HG02642 (cell line): ENCODE data around the gene PHETA1.
"Not testable (repeated sequence)": the region's sequence is repeated elsewhere in the genome, so short reads cannot be mapped to it uniquely, and the experiment has no call there.

Experiments used
- ATAC-seq: cut with Tn5 transposase; IDR thresholded peaks from one replicate; pipeline ENCODE4 v1.9.1; 2021; ENCODE audit warnings: mild to moderate bottlenecking; ENCODE audit not compliant: unreplicated experiment, poor library complexity

Gene PHETA1

DNA sequence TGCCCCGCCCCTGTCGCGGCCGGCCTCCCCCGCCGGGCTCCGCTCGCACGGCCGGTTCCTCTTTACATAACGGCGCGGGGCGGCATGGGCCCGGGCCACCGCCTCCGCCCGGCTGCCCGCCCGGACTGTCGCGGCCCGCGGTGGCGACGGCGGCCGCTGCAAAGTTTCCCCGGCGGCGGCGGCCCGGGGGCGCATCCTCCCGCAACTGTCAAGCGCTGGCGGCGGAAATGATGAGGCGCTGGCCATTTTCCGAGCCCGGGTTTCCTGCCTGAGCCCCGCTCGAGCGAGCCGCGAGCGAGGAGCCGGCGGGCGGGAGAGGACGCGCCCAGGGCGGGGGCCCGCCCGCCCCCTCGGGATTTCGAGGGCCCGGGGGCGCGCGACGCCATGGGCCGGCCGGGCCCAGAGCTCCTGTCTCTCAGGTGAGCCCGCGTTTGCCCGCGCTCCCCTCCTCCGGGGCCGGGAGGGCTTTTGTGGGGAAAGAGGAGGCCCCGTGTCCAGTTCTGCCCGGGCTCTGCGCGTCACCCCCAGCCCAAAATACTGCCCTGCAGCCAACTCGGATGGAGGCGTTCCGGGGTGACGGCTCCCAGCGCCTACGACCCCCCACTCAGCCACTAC lies 37.1 kb upstream of the PHETA1 start, which contains the start of gene SH2B3:
TSS of gene SH2B3 (plus strand) at position 65 of the 615 bp plus-strand sequence. CDS start 12,223 bp downstream, outside the sequence.
- ATAC-seq, result peak; percentile 12

DNA sequence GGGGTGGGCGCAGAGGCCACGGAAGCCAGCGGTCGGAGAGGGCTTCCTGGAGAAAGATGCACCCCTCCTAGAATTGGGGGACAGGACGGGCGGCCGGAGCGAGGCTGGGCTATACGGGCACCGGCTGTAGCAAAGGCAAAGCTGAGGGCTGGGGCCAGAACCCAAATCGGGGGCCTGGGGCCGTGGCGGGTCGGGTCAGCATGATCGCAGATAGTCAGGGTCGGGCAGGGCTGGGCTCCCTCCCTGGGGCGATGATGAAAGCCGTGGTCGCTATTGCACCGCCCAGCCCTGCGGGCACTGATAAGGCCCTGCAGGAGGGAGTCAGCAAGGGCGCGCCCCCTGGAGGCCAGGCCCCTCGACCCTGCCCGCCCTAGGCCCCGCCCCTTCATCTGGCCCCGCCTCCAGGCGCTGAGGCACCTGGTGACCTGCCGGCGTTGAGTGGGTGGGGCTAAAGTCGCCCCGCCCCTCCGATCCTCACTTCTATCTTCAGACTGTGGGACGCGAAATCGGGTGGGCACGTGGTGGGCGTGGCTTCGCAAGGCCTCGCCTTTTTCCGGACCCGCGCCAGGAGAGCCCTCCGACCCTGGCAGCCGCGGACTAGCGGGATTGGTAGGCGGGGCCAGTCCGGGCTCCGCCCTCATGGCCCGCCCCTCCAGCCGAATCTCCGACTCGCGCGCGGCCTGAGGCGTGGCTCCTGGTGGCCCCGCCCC lies 36.4 kb upstream of the PHETA1 start:
- ATAC-seq, result peak; percentile 66

DNA sequence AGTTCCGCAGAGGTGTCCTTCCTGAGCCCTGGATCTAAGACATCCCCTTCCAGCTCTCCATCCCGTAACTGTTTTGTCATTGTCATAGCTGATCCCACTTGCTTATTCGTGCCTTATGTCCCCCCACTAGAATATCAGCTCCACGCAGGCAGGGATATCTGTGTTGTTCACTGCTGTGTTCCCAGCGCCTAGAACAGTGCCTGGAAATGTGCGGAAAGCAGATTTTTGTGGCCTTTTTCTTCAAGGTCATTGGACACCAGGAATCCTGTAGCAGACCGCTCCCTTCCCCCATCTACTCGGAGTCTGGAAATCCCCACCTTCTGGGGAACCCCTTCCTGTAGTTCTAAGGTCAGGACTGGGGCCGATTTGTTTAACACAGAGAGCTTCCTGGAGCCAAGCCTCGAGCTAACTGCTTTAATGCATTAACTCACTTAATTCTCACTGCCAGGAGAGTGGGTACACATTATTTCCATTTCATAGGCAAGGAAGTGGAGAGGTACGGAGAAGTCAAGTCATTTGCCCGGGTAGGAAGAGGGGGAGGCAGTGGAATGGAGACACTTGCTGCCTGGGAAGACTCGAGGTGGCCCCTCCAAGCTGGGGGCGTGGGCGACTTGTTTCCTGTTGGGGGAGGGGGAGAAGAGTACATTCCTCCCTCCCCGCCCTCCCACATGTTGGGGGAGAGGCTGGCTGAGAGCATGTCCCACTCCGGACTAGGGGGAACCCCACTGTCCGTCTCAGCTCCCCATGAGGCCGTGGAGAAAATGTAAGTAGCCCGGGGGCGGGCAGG lies 35.7 kb upstream of the PHETA1 start:
- peak; percentile 7 for ATAC-seq

DNA sequence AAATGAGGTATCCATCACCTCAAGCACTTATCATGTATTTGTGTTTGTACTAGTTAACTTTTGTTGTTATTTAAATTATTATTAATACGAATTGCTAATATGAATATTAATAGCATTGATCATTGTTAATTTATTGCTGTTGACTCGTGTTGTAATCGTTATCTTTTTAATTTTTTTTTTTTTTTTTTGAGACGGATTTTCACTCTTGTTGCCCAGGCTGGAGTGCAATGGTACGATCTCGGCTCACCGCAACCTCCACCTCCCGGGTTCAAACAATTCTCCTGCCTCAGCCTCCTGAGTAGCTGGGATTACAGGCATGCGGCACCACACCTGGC lies 33.6 kb upstream of the PHETA1 start:
- ATAC-seq, result not testable (repeated sequence)

DNA sequence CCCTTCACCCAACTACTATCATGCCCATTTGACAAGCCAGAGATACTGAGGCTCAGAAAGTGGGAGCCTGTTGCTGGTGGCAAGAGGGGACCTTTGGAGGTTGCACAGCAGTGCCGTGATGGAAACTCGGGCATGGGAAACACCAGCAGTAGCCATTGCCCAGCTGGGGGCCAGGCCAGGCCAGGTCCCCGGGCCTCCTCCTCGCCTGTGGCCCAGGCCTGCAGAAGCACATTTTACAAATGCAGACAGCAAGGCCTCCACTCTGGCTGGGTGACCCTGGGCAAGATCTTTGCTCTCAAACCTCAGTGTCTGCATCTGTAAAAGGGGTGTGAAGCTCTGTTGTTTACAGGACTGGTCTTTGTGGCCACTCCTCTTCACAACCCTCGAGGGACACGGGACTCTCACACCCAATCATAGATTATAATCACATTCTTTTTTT lies 32.3 kb upstream of the PHETA1 start:
- no peak for ATAC-seq

DNA sequence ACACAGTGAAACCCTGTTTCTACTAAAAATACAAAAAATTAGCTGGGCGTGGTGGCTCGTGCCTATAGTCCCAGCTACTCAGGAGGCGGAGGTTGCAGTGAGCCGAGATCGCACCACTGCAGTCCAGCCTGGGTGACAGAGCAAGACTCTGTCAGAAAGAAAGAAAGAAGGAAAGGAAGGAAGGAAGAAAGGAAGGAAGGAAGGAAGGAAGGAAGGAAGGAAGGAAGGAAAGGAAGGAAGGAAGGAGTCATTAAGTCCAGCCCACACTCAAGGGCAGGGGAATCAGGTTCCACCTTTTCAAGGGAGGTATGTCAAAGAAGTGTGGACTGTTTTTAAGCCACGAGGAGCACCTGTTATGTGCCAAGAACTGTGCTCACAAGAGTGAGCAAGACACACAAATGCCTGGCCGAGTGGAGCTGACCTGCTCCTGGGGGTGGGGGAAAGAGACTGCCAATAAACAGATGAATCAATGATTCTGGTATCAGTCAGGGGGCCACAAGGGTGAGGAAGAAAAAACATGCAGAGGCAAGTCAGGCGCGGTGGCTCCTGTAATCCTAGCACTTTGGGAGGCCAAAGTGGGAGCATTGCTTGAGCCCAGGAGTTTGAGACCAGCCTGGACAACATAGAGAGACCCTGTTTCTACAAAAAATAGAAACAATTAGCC lies 31.0 kb upstream of the PHETA1 start:
- ATAC-seq, result not testable (repeated sequence)

DNA sequence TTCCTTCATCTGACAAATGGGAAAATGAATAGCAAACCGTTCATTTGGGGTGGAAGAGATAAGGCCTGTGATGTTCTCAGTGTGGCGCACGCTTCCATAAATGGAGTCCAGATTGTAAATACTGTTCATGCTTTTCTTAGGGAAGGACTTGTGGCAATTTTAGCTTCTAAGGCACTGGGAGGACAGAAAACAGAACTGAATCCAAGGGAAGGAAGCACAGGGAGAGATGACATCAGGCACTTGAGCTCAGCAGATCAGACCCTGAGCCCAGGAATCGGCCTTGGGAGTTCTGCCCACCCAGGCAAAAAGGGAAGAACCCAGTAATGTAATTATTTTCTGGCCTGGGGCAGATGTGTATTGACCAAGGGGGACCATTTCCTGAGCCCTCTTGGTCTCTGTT lies 29.6 kb upstream of the PHETA1 start:
- ATAC-seq, result no peak

DNA sequence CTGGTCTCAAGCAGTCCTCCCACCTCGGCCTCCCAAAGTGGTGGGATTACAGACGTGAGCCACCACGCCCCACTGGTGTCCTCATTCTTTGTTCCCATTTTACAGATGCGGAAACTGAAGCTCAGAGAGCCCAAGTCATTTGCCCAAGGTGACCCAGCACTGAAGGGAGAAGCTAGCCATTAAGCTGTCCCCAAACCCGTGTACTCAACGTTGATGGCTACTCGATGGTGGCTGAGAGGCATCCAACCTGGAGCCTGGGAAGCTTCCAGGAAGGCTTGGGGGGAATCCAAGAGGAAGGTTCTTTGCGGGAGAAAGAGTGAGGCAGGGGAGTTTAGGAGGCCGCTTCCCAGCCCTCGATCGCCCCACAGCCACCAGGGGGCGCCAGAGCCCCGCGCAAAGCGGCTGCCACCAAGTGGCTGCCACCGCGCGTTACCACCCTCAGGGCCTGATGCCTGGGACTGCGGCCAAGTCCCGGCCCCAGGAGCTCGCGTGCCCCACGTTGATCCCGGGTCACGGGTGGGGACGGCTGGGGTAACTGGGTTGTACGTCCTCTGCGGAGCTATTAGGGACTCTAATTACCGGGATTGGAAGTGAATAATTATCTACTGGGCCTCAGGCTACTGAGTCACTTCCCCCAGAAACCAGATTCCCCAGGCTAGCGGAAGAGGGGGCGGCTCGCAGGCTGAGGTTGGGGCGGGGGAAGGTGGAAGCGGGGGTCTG lies 28.0 kb upstream of the PHETA1 start:
- ATAC-seq, result peak; percentile 70

DNA sequence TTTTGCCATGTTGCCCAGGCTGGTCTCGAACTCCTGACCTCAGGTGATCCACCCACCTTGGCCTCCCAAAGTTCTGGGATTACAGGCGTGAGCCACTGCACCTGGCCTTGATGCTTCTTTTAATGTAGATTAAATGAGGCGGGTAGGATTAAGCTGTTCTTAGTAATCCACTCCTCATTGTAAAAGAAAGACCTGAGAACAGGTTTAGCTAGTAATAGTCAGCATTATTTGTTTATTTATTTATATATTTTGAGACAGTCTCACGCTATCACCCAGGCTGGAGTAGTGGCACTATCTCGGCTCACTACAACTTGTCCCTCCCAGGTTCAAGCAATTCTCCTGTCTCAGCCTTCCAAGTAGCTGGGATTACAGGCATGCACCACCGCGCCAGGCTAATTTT lies 27.4 kb upstream of the PHETA1 start:
- not testable (repeated sequence) for ATAC-seq

DNA sequence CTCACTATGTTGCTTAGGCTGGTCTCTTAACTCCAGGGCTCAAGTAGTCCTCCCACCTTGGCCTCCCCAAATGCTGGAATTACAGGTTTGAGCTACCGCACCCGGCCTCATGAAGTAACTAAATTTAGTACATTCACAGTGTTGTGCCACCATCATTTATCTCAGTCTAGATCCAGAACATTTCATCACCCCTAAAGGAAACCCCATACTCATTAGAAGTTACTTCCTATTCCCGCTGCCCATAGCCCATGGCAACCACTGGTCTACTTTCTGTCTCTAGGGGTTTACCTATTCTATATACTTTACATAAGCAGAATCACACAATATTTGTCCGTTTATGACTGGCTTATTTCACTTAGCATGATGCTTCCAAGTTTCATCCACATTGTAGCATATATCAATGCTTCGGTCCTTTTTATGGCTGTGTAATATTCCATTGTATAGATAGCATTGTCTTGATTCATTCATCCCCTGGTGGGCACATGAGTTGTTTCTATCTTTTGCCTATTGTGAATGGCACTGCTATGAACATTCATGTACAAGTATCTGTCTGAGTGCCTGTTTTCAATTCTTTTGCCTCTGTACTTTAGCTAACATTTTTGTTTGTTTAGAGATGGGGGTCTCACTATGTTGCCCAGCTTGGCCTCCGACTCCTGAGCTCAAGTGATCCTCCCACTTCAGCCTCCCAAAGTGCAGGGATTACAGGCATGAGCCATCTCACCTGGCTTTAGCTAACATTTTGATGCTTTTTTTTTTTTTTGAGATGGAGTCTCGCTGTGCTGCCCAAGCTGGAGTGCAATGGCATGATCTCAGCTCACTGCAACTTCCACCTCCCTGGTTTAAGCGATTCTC lies 26.7 kb upstream of the PHETA1 start:
- no peak for ATAC-seq

DNA sequence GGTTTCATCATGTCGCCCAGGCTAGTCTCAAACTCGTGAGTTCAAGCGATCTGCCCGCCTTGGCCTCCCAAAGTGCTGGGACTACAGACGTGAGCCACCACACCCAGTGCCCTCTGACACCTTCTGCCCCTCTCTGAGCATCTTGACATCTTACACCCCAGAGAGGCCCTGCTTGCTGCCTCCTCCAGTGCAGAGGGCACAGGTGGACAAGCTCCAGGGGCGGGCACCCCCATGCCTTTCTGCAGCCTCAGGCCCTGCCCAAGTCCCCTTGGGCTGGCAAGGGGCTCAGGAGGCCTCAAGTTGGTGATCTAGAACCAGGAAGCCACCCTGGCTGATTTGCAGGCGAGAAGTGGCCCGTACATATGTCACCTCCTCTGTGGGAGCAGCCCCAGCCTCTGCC lies 25.6 kb upstream of the PHETA1 start:
- ATAC-seq, result no peak

DNA sequence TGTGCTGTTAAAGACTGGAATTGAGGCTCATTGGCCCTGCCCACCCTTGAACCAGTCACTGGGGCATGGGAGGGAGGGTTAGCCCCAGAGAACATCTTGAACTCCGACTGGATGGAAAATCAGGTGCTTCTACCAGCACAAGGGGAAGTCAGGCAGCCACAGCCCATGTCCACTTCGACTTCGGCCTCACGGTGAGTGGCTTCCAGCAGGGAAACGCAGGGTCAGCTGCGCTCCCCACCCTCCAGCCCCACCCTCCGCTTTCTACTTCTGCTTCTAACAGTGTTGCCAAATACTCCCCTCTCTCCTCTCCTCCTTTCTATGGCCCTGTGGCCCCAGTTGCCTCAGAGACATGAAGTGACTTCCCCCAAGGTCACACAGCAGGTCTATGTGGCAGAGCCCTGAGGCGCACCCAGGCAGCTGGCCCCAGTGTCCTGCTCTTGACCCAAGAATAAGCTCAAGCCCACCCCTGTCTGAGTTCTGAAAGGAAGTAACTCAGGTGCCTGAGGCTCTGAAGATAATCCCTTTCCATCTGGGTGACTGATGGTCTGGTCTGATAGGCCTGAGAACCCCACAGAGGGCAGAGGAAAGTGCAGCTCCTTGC lies 24.9 kb upstream of the PHETA1 start:
- ATAC-seq, result no peak

DNA sequence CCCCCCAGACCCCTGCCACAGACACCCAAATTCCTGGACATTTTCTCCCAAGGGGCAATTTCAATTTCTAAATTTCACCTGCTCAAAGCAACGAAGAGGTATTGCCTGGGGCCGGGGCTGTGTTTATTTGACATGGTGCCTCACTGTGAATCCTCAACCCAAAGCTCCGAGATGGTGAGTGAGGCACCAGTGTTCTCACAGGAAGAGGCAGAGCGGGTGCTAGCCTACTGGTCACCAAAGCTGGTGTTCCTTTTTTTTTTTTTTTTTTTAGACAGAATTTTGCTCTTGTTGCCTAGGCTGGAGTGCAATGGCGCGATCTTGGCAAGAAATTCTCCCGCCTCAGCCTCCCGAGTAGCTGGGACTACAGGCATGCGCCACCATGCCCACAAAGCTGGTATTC lies 22.0 kb upstream of the PHETA1 start:
- ATAC-seq, result no peak

DNA sequence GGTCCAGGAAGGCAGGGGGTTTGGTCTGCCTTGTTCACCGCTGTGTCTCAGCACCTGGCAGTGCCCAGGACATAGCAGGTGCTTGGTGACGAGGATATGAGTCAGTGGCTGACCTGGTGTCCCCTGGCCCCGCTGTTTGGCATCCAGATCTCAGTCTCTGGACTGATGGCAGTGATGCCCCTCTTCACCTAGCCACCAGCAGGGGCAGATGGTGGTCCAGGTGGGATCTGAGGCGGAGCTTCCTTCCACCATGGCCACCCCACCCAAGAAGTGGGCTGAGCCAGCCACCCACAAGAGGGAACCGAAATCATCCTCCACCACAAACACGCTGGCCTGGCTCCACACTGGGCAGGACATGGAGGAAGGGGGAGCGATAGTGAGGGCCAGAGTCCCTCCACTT lies 20.7 kb upstream of the PHETA1 start:
- no peak for ATAC-seq

DNA sequence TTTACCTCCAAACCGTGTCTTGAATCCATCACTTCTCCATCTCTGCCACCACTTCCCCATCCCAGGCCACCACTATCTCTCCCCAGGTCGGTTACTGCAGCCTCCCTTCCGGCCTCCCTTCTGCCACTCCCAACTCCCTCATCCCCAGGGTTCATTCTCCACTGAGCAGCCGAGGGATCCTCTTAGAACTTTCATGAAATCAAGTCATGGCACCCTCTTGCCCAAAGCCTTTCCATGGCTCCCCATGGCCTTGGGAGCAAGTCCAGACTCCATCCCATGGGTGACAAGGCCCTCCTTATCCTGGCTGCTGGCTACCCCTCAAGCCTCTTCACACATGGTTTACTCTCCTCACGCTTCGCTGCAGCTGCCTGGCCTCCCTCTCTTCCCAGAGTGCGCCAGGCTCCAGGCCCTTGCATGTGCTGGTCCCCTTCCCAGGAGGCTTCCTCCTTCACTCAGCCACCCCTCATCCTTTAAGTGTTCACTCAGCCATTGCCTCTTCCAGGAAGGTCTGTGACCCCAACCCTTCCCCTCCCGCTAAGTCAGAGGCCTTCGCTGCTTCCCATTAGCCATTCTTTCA lies 18.9 kb upstream of the PHETA1 start:
- ATAC-seq, result no peak

DNA sequence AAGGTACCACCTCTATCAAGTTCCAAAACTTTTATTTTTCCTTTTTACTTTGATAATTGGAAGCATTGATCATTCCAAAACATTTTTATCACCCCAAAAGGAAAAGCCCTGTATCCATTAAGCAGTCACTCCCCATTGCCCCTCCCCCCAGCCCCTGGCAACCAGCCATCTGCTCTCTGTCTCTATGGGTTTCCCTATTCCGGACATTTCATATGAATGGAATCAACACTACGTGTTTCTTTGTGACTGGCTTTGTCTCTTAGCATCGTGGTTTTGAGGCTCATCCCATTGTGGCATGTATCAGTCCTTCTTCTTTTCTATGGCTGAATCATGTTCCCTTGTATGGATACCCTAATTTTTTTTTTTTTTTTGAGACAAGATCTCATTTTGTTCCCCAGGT lies 18.0 kb upstream of the PHETA1 start:
- no peak for ATAC-seq

DNA sequence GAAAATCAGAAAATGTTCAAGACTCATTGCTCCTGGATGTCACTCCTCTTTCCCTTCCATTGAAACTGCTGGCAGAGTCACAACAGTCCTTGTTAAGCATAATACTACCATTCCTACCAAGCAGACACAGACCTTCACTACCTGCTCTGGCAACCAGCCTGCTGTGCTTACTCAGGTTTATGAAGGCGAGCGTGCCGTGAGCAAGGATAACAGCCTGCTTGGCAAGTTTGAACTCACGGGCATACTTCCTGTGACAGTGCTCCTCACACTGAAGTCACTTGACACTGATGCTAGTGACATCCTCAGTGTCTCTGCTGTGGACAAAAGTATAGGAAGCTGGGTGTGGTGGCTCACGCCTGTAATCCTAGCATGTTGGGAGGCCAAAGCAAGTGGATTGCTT lies 15.7 kb upstream of the PHETA1 start:
- ATAC-seq, result no peak

DNA sequence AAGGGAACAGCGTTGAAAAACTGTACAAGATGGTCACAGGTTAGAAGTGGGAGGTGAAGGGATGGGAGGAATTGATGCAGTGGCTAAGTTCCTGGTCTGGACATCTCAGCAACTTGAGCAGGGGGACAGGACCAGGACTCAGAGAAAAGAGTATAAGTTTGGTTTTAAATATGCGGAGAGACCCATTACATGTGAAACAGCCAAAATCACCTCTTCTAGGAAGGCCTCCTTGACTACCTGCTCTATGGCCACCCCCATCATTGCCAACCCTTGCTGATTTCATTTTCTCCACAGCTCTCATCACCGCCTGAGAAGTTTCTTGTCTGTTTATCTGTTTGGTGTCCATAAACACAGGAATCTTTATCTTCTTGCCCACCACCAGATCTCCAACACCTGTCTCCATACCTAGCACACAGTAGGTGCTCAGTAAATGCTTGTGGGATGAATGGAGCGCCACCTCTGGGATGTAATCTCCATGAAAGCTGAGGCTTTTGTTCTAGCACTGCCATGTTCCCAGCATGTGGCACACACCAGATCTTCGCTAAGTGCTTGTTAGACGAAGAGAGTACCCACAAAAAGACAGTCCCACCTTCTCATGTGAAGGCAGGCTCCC lies 11.2 kb upstream of the PHETA1 start:
- no peak for ATAC-seq
